OCI-LY3 (cell line): ENCODE measurements around the gene RASGRP4.
A peak's percentile ranks its signal among the peaks of the same experiment; 100 is the strongest.

ENCODE experiments used
- H2AFZ ChIP-seq: fragments of 200-600, 300-600 bp; shearing (Covaris generic); 2 replicates; pipeline ENCODE4 v1.6.0; 2014; ENCODE audit warnings: antibody characterized with exemption, low read depth, low read length
- H3K27ac ChIP-seq: fragments of 200-600, 300-600 bp; sonication (generic); 2 replicates; pipeline ENCODE4 v1.5.1; 2014; ENCODE audit warnings: mild to moderate bottlenecking, low read length, moderate library complexity, mixed read lengths
- H3K27me3 ChIP-seq: fragments of 200-600, 300-600 bp; sonication (generic); 2 replicates; pipeline ENCODE4 v1.6.1; 2014; ENCODE audit warnings: low read depth, low read length, mixed read lengths
- H3K36me3 ChIP-seq: fragments of 200-600, 300-600 bp; sonication (generic); replicated peaks from 2 replicates; pipeline ENCODE3; 2014; ENCODE audit warnings: low read depth, low read length, mixed read lengths
- H3K4me1 ChIP-seq: fragments of 300-600, 200-600 bp; sonication (generic); 2 replicates; pipeline ENCODE4 v1.6.1; 2014; ENCODE audit warnings: low read length, mixed read lengths
- H3K4me2 ChIP-seq: fragments of 200-600, 300-600 bp; sonication (generic); 2 replicates; pipeline ENCODE4 v1.6.1; 2014; ENCODE audit warnings: low read length, mixed read lengths
- H3K4me3 ChIP-seq: fragments of 300-600, 200-600 bp; sonication (generic); 2 replicates; pipeline ENCODE4 v1.5.1; 2014; ENCODE audit warnings: antibody characterized with exemption, mild to moderate bottlenecking, low read length, moderate library complexity
- H3K79me2 ChIP-seq: fragments of 300-600, 200-600 bp; shearing (Covaris generic); 2 replicates; pipeline ENCODE4 v1.6.1; 2014; ENCODE audit warnings: mild to moderate bottlenecking, low read length, mixed read lengths
- H3K9ac ChIP-seq: fragments of 300-600, 200-600 bp; shearing (Covaris generic); 2 replicates; pipeline ENCODE4 v1.6.0; 2014; ENCODE audit warnings: mild to moderate bottlenecking, low read length, moderate library complexity
- H3K9me3 ChIP-seq: fragments of 200-600, 300-600 bp; shearing (Covaris generic); 2 replicates; pipeline ENCODE4 v1.6.1; 2014; ENCODE audit warnings: low read length, mixed read lengths; ENCODE audit not compliant: insufficient read depth
- H4K20me1 ChIP-seq: fragments of 200-600, 300-600 bp; sonication (generic); 2 replicates; pipeline ENCODE4 v1.6.1; 2016; ENCODE audit warnings: low read length, mixed read lengths; ENCODE audit not compliant: insufficient read depth
- EZH2phosphoT487 ChIP-seq: fragments of 200-600 bp; shearing (Covaris generic); IDR thresholded peaks from 2 replicates; pipeline ENCODE4 v1.6.1; 2018; ENCODE audit warnings: antibody characterized with exemption, mixed run types, low read depth
- TF ChIP-seq, protein P1 (sequence below): fragments of 200-600, 300-600 bp; sonication (generic); IDR thresholded peaks from 2 replicates; pipeline ENCODE4 v1.5.1; 2014; ENCODE audit warnings: antibody characterized with exemption, low read length, low read depth

Gene RASGRP4

DNA sequence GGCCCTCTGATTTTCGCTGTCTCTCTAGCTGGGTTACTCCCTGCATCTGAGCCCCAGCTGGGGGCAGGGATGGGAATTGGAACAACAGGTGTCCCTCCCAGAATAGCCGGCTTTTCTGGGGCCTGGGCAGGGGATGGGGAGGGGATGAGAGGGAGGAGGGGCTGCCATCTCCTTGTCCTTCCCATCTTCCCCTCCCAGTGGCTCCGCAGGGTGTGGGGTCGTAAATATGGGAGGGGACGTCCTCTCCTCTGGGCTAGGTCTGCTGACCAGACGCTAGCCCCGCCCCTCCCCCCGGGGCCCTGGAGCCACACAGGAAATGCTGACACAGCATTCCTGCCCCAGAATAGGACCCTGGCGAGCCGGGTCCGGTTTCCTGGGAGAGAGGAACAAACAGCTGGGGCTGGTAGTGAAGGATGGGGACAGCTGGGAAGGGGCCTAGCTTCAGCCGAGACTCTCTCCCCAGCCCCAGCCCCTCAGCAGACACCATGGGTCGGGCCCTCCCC lies 8.6 kb upstream of the RASGRP4 start:
- peak overlapping the region; percentile 67 for H3K4me2 ChIP-seq
- H3K9me3 ChIP-seq, result no peaks in the 10 kb centered on the region
- no peaks in the 10 kb centered on the region for H4K20me1 ChIP-seq
- H3K79me2 ChIP-seq, result no peaks in the 10 kb centered on the region
- no peak for TF ChIP-seq EZH2phosphoT487
- TF ChIP-seq, protein P1, sequence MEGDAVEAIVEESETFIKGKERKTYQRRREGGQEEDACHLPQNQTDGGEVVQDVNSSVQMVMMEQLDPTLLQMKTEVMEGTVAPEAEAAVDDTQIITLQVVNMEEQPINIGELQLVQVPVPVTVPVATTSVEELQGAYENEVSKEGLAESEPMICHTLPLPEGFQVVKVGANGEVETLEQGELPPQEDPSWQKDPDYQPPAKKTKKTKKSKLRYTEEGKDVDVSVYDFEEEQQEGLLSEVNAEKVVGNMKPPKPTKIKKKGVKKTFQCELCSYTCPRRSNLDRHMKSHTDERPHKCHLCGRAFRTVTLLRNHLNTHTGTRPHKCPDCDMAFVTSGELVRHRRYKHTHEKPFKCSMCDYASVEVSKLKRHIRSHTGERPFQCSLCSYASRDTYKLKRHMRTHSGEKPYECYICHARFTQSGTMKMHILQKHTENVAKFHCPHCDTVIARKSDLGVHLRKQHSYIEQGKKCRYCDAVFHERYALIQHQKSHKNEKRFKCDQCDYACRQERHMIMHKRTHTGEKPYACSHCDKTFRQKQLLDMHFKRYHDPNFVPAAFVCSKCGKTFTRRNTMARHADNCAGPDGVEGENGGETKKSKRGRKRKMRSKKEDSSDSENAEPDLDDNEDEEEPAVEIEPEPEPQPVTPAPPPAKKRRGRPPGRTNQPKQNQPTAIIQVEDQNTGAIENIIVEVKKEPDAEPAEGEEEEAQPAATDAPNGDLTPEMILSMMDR, result no peak
- peaks cover 32% of the 10 kb centered on the region for H3K4me1 ChIP-seq
- H3K27ac ChIP-seq, result no peak overlapping the region
- H2AFZ ChIP-seq, result no peak overlapping the region
- no peaks in the 10 kb centered on the region for H3K36me3 ChIP-seq
- no peaks in the 10 kb centered on the region for H3K27me3 ChIP-seq
- peak overlapping the region; percentile 77 for H3K4me3 ChIP-seq
- peak overlapping the region; percentile 33; the same call in 1 of the 2 replicates for H3K9ac ChIP-seq

DNA sequence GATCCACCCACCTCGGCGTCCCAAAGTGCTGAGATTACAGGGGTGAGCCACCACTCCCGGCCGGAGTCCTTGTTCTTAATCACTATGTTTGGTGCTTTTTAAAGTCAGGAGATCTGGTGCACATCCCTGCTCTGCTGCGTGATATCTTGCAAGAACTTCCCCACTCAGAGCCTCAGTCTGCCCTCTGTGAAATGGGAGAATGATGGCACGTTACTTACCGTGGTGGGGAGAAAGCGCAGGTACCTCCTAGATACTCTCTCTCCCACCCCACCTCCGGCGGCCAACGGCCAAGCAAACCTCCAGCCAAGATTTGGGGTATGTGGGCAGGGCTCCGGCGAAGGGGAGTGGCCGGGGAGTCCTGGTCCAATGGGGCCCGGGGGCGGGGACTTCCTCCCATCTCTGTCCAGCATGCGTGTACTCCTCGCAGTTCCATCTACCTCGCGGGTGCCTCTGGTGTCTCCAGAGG lies 7.3 kb upstream of the RASGRP4 start, which contains the start of gene RYR1:
TSS of gene RYR1 (plus strand) at position 424 of the 466 bp plus-strand sequence. CDS start 139 bp downstream, outside the sequence.
- Histone ChIP-seq H3K4me3 (peak within 1 kb of the TSS; percentile 77), H3K36me3 (no peaks in the 10 kb centered on the region), H4K20me1 (no peaks in the 10 kb centered on the region), H3K27ac (no peak within 1 kb of the TSS), H3K4me2 (peak within 1 kb of the TSS; percentile 75), H3K9me3 (no peaks in the 10 kb centered on the region), H3K9ac (peak within 1 kb of the TSS; percentile 60), H3K27me3 (no peaks in the 10 kb centered on the region), H3K79me2 (no peaks in the 10 kb centered on the region), H2AFZ (peak within 1 kb of the TSS; percentile 40; the same call in 1 of the 2 replicates), H3K4me1 (peaks cover 45% of the 10 kb centered on the region)
- TF ChIP-seq, protein P1, result no peak
- TF ChIP-seq EZH2phosphoT487, result no peak

DNA sequence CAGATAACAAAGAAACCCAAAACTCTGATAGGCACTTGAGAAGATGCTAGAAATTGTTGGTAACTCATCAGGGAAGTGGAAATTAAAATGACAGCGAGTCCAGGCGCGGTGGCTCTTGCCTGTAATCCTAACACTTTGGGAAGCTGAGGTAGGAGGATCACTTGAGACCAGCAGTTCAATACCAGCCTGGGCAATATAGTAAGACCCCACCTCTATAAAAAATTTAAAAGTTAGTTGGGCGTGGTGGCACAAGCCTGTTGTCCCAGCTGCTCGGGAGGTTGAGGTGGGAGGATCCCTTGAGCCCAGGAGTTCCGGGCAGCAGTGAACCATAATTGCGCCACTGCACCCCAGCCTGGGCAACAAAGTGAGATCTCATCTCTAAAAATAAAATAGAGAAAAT lies 4.9 kb upstream of the RASGRP4 start:
- no peak overlapping the region for H3K4me2 ChIP-seq

DNA sequence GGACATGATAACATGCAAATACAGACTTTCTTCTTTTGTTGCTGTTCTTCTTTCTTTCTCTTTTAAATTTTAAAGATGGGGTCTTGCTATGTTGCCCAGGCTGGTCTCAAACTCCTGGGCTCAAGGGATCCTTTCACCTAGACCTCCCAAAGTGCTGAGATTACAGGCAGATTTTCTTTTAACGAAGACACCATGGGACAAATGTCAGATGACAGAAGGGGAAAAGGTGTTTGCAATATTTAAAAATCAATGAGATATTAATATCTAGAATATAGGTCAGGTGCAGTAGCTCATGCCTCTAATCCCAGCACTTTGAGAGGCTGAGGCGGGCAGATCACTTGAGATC lies 3.8 kb upstream of the RASGRP4 start:
- Histone ChIP-seq H3K4me2 (peak overlapping the region; percentile 37), H4K20me1 (no peaks in the 10 kb centered on the region), H3K4me1 (peaks cover 55% of the 10 kb centered on the region), H3K36me3 (peaks cover 7% of the 10 kb centered on the region), H3K9ac (peak overlapping the region; percentile 51), H3K27ac (peak overlapping the region; percentile 96), H3K79me2 (peaks cover 12% of the 10 kb centered on the region), H3K27me3 (no peaks in the 10 kb centered on the region), H3K9me3 (no peaks in the 10 kb centered on the region), H3K4me3 (no peak overlapping the region; the same call in 1 of the 2 replicates), H2AFZ (peak overlapping the region; percentile 10)
- no peak for TF ChIP-seq EZH2phosphoT487
- TF ChIP-seq, protein P1, result no peak

More for the DNA sequence above, 4.9 kb upstream of the RASGRP4 start:
- TF ChIP-seq, protein P1, result no peak
- TF ChIP-seq EZH2phosphoT487, result no peak
- H3K9me3 ChIP-seq, result no peaks in the 10 kb centered on the region
- H3K27ac ChIP-seq, result no peak overlapping the region
- no peaks in the 10 kb centered on the region for H3K27me3 ChIP-seq
- peaks cover under 1% of the 10 kb centered on the region; the same call in 1 of the 2 replicates for H3K79me2 ChIP-seq
- H3K36me3 ChIP-seq, result no peaks in the 10 kb centered on the region
- H3K4me1 ChIP-seq, result peaks cover 49% of the 10 kb centered on the region
- H3K4me3 ChIP-seq, result no peak overlapping the region
- no peaks in the 10 kb centered on the region for H4K20me1 ChIP-seq
- H2AFZ ChIP-seq, result no peak overlapping the region
- no peak overlapping the region for H3K9ac ChIP-seq
